ENCODE data around the gene CKM. TPM values are rescaled to one million over a fixed set of nuclear protein-coding genes. Genes with fewer than 3 reads are reported as not detected.

CKM gene
- total and polyA plus RNA-seq, 7 donors = 0.48 to 14.4 (median 0.83) TPM

GRCh38 chr19:45256836-45257235 lies 65.8 kb downstream of the CKM start:
- no peak for DNase-seq
- Histone ChIP-seq H3K4me3 (no peak overlapping the region), H3K9me3 (no peaks in the 10 kb centered on the region), H3K4me1 (peaks cover 0 to 28% (median 24%) of the 10 kb centered on the region in 4 donors), H3K27ac (no peak overlapping the region), H3K27me3 (no peaks in the 10 kb centered on the region), H3K36me3 (peaks cover 0 to 14% (median 0%) of the 10 kb centered on the region in 4 donors)
- TF ChIP-seq EP300 (IDR thresholded peaks at IDR 0.05) = no peak
- no peak for TF ChIP-seq POLR2AphosphoS5 (IDR thresholded peaks at IDR 0.05)
- no peak for TF ChIP-seq CTCF (IDR thresholded peaks at IDR 0.05)
- no peak for TF ChIP-seq POLR2A (IDR thresholded peaks at IDR 0.05)
- 96 to 97% methylated on average over 4 of the region's 4 CpGs for WGBS, 2 donors
- intact Hi-C loops (cut with DNase I) = loop anchor here (10.0 kb wide), 1 partner anchor 242 kb away; no protein-coding TSS in a partner anchor

Other genes with a start within 250 kb of the CKM start
- 1 to 10 TPM in 1 of 4 donors, under 1 TPM in 1, not detected in 2; 0.41 to 1.2 TPM for gene ZNF296, start 246.4 kb downstream of the CKM start, total RNA-seq
- 1 to 10 TPM; 2.8 to 5.4 (median 3.0) TPM for gene ZNF296, start 246.4 kb downstream of the CKM start, polyA plus RNA-seq
- 10 to 100 TPM; 10.3 to 18.2 (median 16.2) TPM for gene GEMIN7, start 243.6 kb downstream of the CKM start, total RNA-seq
- gene GEMIN7, start 243.6 kb downstream of the CKM start, polyA plus RNA-seq = 10 to 100 TPM; 27.0 to 31.2 (median 30.6) TPM
- 10 to 100 TPM; 17.8 to 23.2 (median 19.9) TPM for gene PPP1R37, start 229.7 kb downstream of the CKM start, total RNA-seq
- gene PPP1R37, start 229.7 kb downstream of the CKM start, polyA plus RNA-seq = 10 to 100 TPM; 21.6 to 32.5 (median 22.4) TPM
- gene NKPD1, start 161.9 kb downstream of the CKM start, total RNA-seq = under 1 TPM in 1 of 4 donors, not detected in 3; 0.83 TPM
- gene NKPD1, start 161.9 kb downstream of the CKM start, polyA plus RNA-seq = under 1 TPM in 1 of 3 donors, not detected in 2; 0.12 TPM
- gene TRAPPC6A, start 144.6 kb downstream of the CKM start, total RNA-seq = 10 to 100 TPM; 15.1 to 36.4 (median 27.2) TPM
- 10 to 100 TPM; 50.3 to 67.5 (median 66.1) TPM for gene TRAPPC6A, start 144.6 kb downstream of the CKM start, polyA plus RNA-seq
- gene BLOC1S3, start 144.1 kb downstream of the CKM start, total RNA-seq = 10 to 100 TPM in 1 of 4 donors, 1 to 10 TPM in 3; 6.1 to 10.9 (median 7.8) TPM
- gene BLOC1S3, start 144.1 kb downstream of the CKM start, polyA plus RNA-seq = 1 to 10 TPM; 2.8 to 7.0 (median 3.0) TPM
- gene EXOC3L2, start 77.5 kb downstream of the CKM start, total RNA-seq = under 1 TPM in 2 of 4 donors, not detected in 2; 0.14 to 0.33 TPM
- 1 to 10 TPM in 1 of 3 donors, under 1 TPM in 1, not detected in 1; 0.69 to 1.7 TPM for gene EXOC3L2, start 77.5 kb downstream of the CKM start, polyA plus RNA-seq
- gene MARK4, start 71.6 kb downstream of the CKM start, total RNA-seq = 10 to 100 TPM; 12.7 to 39.9 (median 15.2) TPM
- 10 to 100 TPM in 1 of 3 donors, 1 to 10 TPM in 2; 6.2 to 12.3 (median 7.2) TPM for gene MARK4, start 71.6 kb downstream of the CKM start, polyA plus RNA-seq
- gene KLC3, start 17.9 kb upstream of the CKM start, total RNA-seq = not detected
- under 1 TPM in 1 of 3 donors, not detected in 2; 0.09 TPM for gene KLC3, start 17.9 kb upstream of the CKM start, polyA plus RNA-seq
- gene ERCC2, start 47.7 kb upstream of the CKM start, total RNA-seq = 10 to 100 TPM in 1 of 4 donors, 1 to 10 TPM in 3; 4.6 to 12.8 (median 9.8) TPM
- gene ERCC2, start 47.7 kb upstream of the CKM start, polyA plus RNA-seq = 10 to 100 TPM in 1 of 3 donors, 1 to 10 TPM in 2; 4.2 to 12.9 (median 9.0) TPM
- gene PPP1R13L, start 82.2 kb upstream of the CKM start, total RNA-seq = 1 to 10 TPM; 5.8 to 9.4 (median 7.7) TPM
- 10 to 100 TPM; 15.6 to 34.0 (median 18.0) TPM for gene PPP1R13L, start 82.2 kb upstream of the CKM start, polyA plus RNA-seq
- 1 to 10 TPM; 1.6 to 4.2 (median 3.8) TPM for gene POLR1G, start 83.8 kb upstream of the CKM start, total RNA-seq
- 1 to 10 TPM; 1.2 to 5.6 (median 2.3) TPM for gene POLR1G, start 83.8 kb upstream of the CKM start, polyA plus RNA-seq
- 10 to 100 TPM; 41.8 to 67.0 (median 64.4) TPM for gene ERCC1, start 101.0 kb upstream of the CKM start, total RNA-seq
- gene ERCC1, start 101.0 kb upstream of the CKM start, polyA plus RNA-seq = 10 to 100 TPM; 27.3 to 31.8 (median 30.1) TPM
- 10 to 100 TPM in 3 of 4 donors, 1 to 10 TPM in 1; 1.1 to 28.1 (median 23.1) TPM for gene FOSB, start 145.1 kb upstream of the CKM start, total RNA-seq
- 10 to 100 TPM in 1 of 3 donors, 1 to 10 TPM in 2; 3.7 to 11.0 (median 5.4) TPM for gene FOSB, start 145.1 kb upstream of the CKM start, polyA plus RNA-seq
- 10 to 100 TPM; 15.0 to 23.5 (median 19.2) TPM for gene RTN2, start 174.2 kb upstream of the CKM start, total RNA-seq
- 10 to 100 TPM in 2 of 3 donors, 1 to 10 TPM in 1; 9.5 to 15.0 (median 12.0) TPM for gene RTN2, start 174.2 kb upstream of the CKM start, polyA plus RNA-seq
- 1 to 10 TPM; 1.2 to 2.5 (median 2.2) TPM for gene PPM1N, start 175.6 kb upstream of the CKM start, total RNA-seq
- 1 to 10 TPM; 3.0 to 4.2 (median 3.5) TPM for gene PPM1N, start 175.6 kb upstream of the CKM start, polyA plus RNA-seq
- gene VASP, start 184.6 kb upstream of the CKM start, total RNA-seq = 100 to 1,000 TPM; 101 to 205 (median 128) TPM
- 100 to 1,000 TPM; 160 to 223 (median 164) TPM for gene VASP, start 184.6 kb upstream of the CKM start, polyA plus RNA-seq

Data from sigmoid colon (tissue), 7 donors.